DMS79 treated with DMSO at 0.1 percent for 48 hours (cell line): ENCODE data around the gene POMT2.
"Not testable (repeated sequence)": the region's sequence is repeated elsewhere in the genome, so short reads cannot be mapped to it uniquely, and the experiment has no call there.

ENCODE experiments used
- DNase-seq: peaks from one replicate; lab custom pipeline; 2025; lab: John Stamatoyannopoulos, UW

The POMT2 gene

GRCh38 chr14:77296906-77297305 is 23.8 kb downstream of the POMT2 start:
- DNase-seq = no peak

- no peak for DNase-seq
Measured at GRCh38 chr14:77296155-77296554, 24.5 kb downstream of the POMT2 start.

- DNase-seq = no peak
Measured at GRCh38 chr14:77290705-77291104, 30.0 kb downstream of the POMT2 start.

- DNase-seq = no peak
Measured at GRCh38 chr14:77286576-77286975, 34.1 kb downstream of the POMT2 start.

- no peak for DNase-seq
Measured at GRCh38 chr14:77284466-77284865, 36.2 kb downstream of the POMT2 start.

GRCh38 chr14:77284066-77284465 is 36.6 kb downstream of the POMT2 start:
- no peak for DNase-seq

GRCh38 chr14:77281852-77282410 is 38.8 kb downstream of the POMT2 start:
- DNase-seq = no peak

- not testable (repeated sequence) for DNase-seq
Measured at GRCh38 chr14:77280921-77281320, 39.8 kb downstream of the POMT2 start.

GRCh38 chr14:77279719-77280118 is 41.0 kb downstream of the POMT2 start:
- DNase-seq = no peak

GRCh38 chr14:77278461-77279230 is 42.0 kb downstream of the POMT2 start:
- no peak for DNase-seq

GRCh38 chr14:77276959-77277358 is 43.7 kb downstream of the POMT2 start:
- DNase-seq = no peak

GRCh38 chr14:77276295-77276935 is 44.3 kb downstream of the POMT2 start:
- DNase-seq = no peak

GRCh38 chr14:77275601-77276017 is 45.1 kb downstream of the POMT2 start:
- DNase-seq = no peak

- DNase-seq = no peak
Measured at GRCh38 chr14:77275041-77275580, 45.6 kb downstream of the POMT2 start.

GRCh38 chr14:77273796-77274195 is 46.9 kb downstream of the POMT2 start:
- no peak for DNase-seq

GRCh38 chr14:77272261-77272660 is 48.4 kb downstream of the POMT2 start:
- DNase-seq = no peak

GRCh38 chr14:77271113-77271710 is 49.5 kb downstream of the POMT2 start, which contains the start of gene NGB:
Gene NGB, minus strand, starts transcription at chr14:77271206. Its CDS starts 269 bp downstream, at chr14:77270937.
- DNase-seq = peak; percentile 32

GRCh38 chr14:77270361-77271112 is 50.1 kb downstream of the POMT2 start:
- peak; percentile 43 for DNase-seq

- DNase-seq = peak; percentile 87
Measured at GRCh38 chr14:77268989-77269600, 51.6 kb downstream of the POMT2 start.

GRCh38 chr14:77267937-77268699 is 52.6 kb downstream of the POMT2 start:
- DNase-seq = no peak
